GM19328 (cell line): ENCODE measurements around the gene ZBTB14.
A peak's percentile ranks its signal among the peaks of the same experiment; 100 is the strongest.

Experiments used
- ATAC-seq: cut with Tn5 transposase; IDR thresholded peaks from one replicate; pipeline ENCODE4 v1.9.1; 2021; ENCODE audit warnings: mild to moderate bottlenecking, moderate library complexity; ENCODE audit not compliant: unreplicated experiment

The ZBTB14 gene

DNA sequence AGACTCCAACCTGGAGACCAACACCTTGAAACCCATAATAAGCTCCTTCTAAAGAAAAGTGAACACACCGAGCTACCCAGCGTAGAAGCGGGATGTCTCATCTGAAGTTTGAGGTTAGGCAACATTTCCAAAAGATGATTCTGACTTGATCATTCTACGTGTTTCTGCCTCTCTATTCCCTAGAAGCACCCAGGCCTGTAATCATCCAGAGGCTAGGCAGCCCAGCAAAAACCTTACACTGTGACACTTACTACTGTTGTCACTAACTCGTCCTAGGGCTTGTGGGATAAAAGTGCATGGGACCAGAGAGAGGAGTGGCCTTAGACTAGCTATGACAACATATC, 1.4 kb downstream of the ZBTB14 start:
- ATAC-seq, result no peak

DNA sequence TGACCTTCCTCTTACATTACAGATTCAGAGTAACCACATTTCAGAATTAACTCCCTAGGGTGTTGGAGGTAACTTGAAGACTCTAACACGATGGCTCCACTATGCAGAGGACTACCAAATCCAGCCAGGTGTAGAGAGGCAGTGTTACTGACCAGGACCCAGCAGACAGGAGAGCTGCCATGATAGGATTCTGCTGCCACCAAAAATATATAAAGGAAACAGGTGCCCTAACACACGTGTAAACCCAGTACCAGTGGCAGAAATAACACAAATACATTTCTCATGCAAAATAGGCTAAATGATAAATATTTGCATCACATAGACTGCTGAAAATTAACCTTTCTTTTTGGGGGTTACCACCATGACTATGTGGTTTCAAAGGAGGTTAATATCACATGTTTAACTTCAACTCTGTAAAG, 7.0 kb downstream of the ZBTB14 start:
- peak; percentile 62 for ATAC-seq

DNA sequence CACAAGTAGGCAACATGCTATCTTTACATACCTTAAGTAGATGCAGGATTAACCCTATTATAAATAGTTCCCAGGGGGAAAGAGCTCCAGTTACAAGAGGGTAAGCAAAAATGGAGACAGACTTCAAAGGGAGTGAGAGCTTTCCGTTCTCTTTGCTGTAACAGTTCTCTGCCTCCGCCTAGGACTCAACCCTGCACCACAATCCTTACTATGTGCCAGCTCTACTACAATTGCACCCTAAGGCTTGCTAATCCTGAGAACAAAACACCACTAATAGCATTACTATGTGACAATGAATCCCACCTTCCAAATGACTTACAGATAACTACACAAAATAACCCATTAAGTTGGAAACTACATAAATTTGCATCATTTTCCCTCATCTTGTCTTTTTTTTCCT, 7.7 kb downstream of the ZBTB14 start:
- no peak for ATAC-seq

DNA sequence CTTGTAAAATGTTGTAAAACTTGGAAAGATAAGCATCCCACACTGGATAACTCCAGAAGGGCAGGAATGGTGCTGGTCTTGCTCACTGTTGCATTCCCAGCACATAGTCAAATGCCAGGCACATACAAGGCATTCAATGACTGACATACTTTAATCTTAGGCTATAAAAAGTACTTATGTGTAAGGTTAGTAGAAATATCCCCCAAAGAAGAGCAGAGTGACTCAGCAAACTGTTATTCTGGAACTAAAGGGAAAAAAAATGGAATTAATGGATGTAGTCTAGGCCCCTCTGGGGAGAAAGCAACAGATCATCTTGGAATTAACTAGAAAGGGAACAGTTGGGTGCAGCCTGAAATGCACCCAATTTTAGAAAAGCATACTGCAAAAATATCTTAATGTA, 9.0 kb downstream of the ZBTB14 start:
- no peak for ATAC-seq

DNA sequence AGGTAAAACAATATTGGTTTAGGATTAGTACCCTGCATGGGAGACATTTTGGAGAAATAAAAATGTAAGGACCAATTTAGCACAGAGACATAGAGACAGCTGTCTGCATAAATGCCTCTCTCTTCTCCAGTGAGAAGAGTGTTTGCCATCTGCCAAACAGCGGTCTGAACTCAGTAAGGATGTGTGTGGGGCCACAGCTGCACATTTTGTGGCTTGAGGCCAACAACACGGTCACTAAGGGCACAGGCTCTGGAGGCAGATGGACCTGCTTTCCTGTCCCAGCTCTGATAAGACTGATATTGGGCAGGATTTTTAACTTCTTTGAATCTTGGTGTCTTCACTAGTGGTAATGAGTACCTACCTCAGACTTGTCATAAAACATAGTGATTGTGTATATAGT, 10.2 kb downstream of the ZBTB14 start:
- ATAC-seq, result no peak

DNA sequence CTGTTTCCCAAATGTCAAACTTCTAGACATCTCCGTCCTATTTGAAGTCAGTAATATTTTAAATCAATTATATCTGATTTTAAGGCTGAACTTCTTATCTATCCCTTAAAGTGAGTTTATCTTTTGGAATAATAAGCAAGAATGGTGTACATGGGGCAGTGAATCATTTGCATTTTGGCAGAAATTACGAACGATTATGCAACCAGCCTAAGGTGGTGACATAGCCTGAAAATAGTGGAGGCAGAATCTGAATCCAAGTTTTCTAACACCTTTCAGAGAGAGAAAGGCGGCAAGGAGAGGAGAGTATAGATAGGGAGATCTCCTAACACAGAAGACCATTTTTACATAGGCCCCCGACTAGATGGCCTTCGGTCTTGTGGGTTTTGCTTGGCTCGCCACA, 10.7 kb downstream of the ZBTB14 start:
- no peak for ATAC-seq

DNA sequence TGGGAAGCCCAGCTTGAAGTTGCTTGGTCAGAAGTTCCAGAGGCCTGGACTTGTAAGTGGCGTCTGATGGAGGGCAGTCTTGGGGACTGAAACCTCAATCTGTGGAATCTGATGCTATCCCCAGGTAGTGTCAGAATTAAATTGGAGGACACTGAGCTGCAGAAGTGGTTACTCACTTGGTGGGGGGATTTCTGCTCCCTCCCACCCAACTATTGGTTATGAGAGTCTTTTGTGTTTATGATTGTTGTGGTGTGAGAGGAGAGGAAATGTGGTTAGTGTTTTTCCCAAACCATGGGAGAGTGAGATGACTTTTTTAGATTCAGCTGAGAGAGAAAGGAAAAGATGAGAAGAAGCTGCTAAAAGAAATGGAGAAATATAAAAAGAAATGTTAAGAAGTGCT, 12.8 kb downstream of the ZBTB14 start:
- no peak for ATAC-seq

DNA sequence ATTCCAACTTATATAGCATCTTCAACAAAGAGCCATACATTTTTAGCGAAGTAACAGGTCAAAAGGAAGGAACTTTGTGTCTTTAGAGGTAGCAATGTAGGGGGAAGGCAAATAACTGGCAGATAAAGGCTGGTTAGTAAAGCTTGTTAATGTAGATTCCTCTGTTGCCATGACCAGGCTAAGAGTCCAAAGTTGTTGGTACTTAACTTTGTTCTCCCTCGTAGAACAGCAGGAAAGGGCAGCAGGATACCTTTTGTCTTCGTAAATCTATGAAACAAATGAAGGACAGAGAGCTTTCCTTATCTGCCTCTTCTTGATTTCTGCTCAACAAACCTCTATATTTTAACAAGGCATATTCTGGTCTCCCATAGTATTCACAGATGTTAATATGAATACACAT, 18.6 kb downstream of the ZBTB14 start:
- ATAC-seq, result no peak

DNA sequence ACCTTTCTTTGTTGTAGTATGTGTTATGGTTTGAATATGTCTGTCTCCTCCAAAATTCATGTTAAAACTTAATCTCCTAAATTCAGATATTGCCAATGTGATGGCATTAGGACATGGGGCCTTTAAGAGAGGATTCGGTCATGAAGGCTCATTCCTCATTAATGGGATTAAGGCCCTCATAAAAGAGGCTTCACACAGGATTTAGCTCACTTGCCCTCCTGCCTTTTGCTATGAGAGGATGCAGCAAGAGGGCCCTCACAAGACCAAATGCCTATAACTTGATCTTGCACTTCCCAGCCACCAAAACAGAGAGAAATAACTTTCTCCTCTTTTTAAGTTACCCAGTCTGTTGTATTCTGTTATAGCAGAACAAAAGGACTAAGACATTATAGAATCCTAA, 19.7 kb downstream of the ZBTB14 start:
- no peak for ATAC-seq

DNA sequence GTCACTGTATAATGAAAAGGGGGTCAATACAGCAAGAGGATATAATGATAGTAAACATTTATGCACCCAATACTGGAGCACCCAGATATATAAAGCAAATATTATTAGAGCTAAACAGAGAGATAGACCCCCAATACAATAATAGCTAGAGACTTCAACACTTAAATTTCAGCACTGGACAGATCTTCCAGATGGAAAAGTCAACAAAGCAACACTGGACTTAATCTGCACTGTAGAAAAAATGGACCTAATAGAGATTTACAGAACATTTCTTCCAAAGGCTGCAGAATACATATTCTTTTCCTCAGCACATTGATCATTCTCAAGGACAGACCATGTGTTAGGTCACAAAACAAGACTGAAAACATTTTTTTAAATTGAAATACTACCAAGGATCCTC, 26.7 kb downstream of the ZBTB14 start:
- ATAC-seq, result no peak

DNA sequence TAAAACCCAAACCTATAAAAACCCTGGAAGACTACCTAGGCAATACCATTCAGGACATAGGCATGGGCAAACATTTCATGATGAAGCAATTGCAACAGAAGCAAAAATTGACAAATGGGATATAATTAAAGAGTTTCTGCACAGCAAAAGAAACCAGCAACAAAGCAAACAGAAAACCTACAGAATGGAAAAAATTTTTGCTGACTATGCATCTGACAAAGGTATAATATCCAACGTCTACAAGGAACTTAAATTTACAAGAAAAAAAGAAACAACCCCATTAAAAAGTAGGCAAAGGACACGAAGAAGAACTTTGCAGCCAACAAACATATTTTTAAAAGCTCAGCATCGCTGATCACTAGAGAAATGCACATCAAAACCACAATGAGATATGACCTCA, 28.8 kb downstream of the ZBTB14 start:
- no peak for ATAC-seq

DNA sequence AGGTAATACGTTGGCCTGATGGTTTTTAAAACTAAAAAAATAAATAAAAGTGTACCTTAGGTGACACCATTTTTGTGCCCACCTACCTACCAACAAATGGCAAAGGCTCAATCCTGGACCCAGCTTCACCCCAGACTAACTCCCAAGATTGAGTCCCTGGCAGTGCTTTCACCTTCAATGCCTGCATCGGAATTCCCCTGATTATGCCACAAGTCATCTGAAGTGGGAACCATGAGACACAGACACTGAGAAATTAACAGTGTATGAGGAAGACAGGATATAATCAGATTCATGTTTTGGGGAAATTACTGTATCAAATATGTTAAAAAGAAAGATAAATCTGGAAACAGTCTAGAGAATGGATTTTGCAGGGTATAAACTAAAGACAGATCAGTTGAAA, 41.6 kb downstream of the ZBTB14 start:
- ATAC-seq, result no peak

DNA sequence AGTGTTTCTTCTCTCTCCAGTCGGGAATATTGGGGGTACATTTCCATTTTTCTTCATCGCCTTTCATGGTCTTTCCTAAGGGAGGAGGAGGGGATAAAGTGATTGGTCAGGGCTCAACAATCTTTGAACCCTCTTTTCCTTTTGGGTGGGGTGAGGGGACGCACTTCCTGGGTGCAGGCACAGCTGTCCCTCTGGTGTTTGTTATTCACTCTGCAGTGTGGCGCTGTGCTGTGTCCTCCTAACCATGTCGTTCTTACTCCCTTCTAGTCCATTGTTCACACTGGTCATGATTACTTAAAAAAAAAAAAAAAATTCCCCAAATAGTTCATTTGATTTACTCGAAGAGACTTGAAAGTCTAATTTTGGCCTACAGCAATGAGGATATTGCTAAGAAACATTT, 44.4 kb downstream of the ZBTB14 start:
- no peak for ATAC-seq

DNA sequence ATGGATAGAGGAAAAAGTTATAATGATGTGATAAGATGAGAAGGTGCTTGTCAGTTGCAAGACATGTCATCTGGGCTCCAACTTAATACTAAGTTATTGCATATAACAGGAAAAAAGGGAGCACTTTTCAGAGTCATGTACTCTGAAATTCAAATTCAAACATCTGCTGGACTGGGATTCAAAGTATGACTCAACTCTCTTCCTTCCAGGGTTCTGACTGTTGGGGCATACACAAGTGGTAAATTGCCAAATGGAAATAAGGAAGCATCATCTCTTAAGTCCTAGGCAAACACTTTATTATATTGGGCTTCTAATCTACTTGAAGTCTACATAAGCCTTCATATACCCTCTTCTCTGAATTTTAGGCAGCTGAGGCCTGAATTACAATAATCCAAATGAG, 44.9 kb downstream of the ZBTB14 start:
- ATAC-seq, result no peak

DNA sequence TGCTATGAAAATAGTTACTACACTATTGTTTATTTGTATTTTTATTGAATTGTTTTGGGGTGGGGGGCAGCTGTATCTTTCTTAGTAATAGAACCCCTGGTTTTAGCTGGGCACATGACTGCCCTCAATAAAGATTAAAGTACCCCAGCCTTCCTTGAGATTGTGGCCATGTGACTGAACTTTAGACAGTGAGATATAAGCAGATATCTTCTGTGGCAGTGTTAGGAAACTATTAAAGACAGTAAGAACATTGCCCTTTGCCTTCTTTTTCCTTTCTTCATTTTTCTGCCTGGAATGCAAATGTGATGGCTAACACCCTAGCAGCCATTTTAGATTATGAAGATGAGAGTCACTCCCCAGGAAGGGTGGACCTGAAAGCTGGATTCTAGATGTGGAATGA, 50.6 kb downstream of the ZBTB14 start:
- no peak for ATAC-seq

DNA sequence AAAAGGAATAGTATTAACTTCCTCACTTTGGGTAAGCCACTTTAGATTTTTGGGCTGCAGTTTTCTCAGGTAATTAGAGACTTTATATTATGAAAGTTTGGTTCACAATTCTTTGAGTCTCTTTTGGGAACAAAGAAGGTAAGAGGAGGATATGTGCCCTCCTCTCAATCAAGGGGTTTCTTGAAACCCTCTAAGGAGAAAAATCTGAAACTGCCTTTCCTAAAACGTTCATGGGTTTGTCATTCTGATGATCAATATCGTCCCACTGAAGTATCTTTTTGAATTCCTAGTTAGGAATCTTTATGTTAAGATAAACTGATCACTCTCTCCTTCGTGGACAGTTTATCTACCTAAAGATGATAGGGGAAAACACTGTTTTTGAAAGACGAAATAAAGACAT, 56.1 kb downstream of the ZBTB14 start:
- ATAC-seq, result no peak
